ENCODE results near the gene S100A14.

S100A14 gene

GRCh38 chr1:153636312-153636711 is 20.2 kb upstream of the S100A14 start:
- no peak for DNase-seq

DNA sequence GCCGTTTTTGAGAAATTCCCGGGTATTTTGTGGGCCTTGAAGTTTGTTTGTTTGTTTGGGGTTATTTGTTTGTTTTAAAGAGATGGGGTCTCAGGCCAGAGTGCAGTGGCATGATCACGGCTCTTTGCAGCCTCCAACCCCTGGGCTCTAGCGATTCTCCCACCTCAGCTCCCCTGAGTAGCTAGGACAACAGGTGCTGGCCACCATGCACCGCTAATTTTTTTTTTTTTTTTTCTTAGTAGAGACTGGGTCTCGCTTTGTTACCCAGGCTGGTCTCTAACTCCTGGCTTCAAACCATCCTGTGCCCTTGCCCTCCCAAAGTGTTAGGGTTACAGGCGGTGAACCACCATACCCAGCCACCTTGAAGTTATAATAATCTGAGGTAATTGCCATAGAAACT is 19.7 kb upstream of the S100A14 start:
- DNase-seq: no peak

DNA sequence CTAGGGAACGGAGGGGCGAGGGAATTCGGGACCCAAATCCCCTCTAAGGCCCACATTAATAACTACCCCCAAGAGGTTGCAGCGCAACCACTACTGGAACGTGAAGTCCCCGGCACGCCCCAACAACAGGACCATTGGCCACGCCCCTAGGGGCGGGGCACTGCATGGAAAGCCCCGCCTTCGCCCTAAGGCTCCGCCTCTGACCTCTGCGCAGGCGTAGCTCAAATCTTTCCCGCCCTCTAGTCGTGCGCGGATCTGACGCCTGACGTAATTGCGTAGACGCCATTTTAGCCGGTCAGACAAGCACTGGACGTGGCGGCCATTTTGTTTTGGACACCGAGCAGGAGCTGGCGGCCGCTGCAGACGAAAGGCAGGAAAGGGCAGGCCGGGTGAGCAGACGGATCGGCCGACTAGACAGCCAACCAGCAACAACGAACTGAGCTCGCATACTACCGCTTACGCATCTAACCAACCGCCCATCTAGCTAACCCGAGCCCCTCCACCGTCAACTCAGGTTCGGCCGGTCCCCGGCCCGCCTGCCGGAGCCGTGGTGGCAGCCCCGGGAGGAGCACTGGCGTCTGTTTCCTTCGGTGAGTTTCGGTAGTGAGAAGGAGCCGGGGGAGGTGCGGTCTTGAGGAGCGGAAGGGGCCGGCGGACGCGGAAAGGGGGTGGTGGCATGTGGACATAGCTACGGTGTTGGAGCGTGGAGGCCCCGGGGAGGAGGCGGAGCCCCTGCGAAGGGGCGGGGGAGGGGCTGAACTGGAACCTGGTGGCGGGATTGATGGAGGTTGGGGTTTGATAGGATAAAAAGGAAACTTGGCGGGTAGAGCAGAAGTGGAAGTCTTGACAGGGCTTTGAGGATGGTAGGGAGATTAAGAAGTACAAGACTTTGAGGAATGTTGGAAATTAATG is 17.9 kb upstream of the S100A14 start, which contains the start of gene CHTOP:
TSS of gene CHTOP (plus strand) at position 313 of the 912 bp plus-strand sequence. CDS start 2,523 bp downstream, outside the sequence.
- peak; percentile 95 for DNase-seq

DNA sequence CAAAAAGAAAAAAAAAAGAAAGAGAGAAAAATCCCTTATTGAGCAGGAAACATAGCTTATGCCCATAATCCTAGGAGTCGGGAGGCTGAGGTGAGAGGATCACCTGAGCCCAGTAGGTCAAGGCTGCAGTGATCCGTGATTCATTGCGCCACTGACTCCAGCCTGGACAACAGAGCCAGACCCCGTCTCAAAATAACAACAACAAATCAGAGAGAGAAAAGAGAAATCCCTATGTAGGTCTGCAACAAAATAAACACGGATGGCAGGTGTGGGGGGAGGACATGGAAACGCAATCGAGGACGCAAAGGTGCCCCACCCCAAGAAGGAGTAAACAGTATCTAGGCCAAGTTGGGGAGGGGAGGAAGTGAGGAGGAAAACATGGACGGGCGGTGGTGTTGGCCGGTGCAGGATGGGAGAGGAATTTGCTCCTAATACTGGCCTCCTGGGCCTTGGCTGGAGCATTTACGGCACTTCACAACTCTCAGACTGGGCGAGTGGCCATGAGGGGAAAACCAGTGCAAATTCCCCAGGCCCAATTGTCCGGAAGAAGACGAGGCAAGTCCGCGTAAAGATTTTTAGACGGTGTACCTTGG is 17.1 kb upstream of the S100A14 start:
- DNase-seq: no peak

DNA sequence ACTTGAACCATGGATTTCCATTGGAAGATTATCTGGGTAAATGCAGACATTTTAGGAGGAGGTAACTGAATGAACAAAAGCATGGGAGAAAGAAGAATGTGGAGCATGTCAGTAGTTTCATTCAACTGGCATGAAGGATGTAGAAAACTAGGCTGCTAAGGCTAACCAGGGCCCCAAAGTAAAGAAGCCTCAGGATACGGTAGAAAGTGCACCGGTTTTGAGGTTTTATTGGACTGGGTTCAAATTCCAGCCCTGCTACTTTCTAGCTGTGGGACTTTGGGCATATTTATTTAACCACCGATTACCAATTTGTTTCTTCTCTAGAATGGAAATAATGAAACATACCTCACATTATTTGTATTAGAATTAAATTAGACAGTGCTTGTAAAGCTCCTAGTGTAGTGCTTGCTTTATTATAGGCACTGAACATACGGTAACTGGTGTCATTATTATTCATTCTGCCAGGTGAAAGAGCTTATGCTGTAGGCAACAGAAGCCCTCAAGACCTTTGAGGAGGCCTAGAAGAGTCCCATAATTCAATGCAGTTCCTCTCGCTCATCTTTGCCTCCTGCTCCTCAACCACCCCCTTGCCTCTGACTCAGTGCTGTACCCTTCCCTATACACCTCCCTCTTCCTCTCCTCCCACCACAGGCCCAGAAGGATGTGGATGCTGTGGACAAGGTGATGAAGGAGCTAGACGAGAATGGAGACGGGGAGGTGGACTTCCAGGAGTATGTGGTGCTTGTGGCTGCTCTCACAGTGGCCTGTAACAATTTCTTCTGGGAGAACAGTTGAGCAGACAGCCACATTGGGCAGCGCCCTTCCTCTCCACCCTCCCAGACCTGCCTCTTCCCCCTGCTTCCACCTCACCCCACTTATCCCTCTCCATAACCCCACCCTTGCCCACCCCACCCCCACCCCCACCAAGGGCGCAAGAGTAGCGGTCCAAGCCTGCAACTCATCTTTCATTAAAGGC is 15.2 kb upstream of the S100A14 start:
- DNase-seq: no peak

GRCh38 chr1:153630384-153630783 is 14.3 kb upstream of the S100A14 start:
- DNase-seq: no peak

GRCh38 chr1:153629971-153630370 is 13.8 kb upstream of the S100A14 start:
- DNase-seq: no peak

DNA sequence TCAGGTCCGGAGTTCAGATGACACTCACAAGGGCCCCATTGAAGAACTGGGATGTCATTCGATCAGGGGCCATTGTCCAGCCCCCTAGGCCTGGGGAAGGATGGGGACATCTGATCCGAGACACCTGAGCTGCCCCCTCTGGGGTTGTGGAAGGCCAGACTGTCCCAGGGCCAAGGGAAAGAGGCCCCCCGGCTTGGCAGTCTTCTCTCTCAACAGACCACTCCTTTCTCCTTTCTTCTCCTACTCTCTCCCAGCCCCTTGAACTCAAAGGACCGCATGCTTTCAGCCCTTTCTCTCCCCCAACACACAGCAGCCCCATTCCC is 13.2 kb upstream of the S100A14 start:
- DNase-seq: no peak

GRCh38 chr1:153628638-153629342 is 12.7 kb upstream of the S100A14 start:
- no peak for DNase-seq

GRCh38 chr1:153627715-153628626 is 11.8 kb upstream of the S100A14 start, which contains the start of gene S100A1:
Gene S100A1 (plus strand): TSS chr1:153628434. CDS start chr1:153630522, 2,088 bp downstream.
- no peak for DNase-seq

- peak; percentile 79 for DNase-seq
These were observed 11.0 kb upstream of the S100A14 start, which contains the start of gene S100A13 for GRCh38 chr1:153626904-153627714. Gene S100A13 (minus strand): TSS chr1:153627505. CDS start chr1:153626472, 1,033 bp downstream.

GRCh38 chr1:153626477-153626903 is 10.4 kb upstream of the S100A14 start:
- DNase-seq: no peak

DNA sequence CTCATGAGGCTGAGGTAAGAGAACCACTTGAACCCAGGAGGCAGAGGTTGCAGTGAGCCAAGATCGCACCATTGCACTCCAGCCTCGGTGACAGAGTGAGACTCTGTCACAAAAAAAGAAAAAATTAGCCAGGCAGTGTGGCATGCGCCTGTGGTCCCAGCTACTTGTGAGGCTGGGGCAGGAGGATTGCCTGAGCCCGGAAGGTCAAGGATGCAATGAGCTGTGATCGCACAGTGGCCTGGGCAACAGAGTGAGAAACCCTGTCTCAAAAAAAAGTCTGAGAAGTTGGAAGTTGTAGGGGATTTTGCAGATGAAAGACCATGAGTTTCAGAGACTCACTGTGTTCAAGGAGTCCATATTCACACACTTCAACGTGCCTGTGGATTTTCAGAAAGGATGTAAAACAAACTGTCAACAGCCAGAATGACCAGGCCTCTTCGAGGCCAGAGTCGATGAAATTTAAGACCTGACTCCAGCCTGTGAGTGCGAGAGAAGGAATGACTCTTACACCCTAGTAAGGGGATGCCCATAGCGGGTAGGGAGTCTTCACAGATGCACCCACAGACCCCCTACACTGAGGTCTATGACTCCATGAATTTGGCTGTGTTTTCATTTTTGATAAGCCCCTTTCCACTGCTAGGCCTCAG is 9.0 kb upstream of the S100A14 start:
- no peak for DNase-seq

GRCh38 chr1:153623101-153623500 is 7.0 kb upstream of the S100A14 start:
- DNase-seq: no peak

- no peak for DNase-seq
These were observed 3.0 kb upstream of the S100A14 start for GRCh38 chr1:153619171-153619570.

GRCh38 chr1:153617663-153618062 is 1.5 kb upstream of the S100A14 start:
- peak; percentile 31 for DNase-seq

DNA sequence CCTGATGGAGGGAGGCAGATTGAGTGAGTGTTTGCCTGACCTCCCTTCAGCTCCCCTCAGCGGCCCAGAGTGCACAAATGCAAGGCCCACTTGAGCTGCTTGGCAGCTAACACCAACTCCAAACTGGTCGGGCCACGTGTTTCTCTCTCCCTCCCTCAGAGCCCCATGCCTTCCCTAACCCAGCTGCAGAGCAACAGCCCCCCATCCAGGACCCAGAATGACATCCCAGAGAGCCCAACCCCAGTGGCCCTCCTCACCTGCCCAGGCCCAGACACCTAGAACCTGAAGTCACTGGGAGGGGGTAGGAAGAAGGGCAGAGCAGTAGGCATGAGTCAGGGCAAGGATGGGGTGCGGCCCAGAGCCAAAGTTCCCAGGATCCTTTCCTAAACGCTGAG is 789 bp upstream of the S100A14 start:
- DNase-seq: no peak

- no peak for DNase-seq
These were observed 719 bp downstream of the S100A14 start for GRCh38 chr1:153615406-153615805.

DNA sequence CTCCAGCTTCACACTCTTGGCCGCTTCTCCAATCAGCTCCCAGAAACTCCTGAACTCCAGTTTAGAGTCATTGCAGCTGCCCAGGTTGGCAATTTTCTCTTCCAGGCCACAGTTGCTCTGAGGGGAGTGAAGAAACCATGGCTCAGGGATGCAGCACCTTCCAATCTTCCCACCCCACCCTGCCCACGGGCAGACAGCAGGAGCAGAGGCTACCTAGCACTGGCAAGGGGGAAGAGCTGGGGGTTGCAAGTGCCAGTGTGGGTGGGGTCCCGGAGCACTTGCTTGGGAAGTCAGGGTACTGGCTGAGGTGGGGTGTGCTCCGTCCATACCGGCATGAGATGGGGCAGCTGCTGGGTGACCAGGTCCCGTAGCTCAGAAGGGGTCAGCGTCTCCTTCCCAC is 1.2 kb downstream of the S100A14 start:
- DNase-seq: no peak

Data from T1000 (cell line).